Measurements from ENCODE around the gene DUSP6.

DNA sequence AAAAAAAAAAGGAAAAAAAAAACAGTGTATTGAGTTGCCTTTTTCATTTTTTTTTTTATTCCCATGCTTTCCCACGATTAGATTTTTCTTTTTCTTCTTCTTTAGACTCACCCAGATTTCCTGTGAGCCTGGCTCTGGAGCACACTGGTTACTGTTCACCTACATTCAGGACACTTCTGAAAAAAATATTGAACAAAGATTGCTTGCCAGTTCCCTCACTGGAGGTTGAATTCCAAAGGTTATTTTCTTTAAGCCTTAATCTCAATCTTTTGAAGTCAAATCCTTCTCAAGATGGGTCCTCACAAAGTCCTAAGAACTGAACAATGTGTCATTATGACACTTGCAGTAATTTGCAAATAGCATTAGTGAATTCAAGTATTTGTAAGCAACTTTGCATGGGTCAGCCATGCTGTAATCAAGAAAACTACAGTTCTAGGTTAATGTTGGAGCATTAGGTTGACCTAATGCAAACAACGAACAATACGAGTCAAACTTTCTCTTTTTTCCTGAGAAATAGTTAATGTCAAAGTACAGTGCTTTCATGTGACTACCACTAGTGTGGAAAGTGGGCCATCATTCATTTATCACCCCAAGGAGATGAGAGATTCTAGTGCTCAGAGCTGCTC lies 49.2 kb upstream of the DUSP6 start:
- TF ChIP-seq, protein P1, sequence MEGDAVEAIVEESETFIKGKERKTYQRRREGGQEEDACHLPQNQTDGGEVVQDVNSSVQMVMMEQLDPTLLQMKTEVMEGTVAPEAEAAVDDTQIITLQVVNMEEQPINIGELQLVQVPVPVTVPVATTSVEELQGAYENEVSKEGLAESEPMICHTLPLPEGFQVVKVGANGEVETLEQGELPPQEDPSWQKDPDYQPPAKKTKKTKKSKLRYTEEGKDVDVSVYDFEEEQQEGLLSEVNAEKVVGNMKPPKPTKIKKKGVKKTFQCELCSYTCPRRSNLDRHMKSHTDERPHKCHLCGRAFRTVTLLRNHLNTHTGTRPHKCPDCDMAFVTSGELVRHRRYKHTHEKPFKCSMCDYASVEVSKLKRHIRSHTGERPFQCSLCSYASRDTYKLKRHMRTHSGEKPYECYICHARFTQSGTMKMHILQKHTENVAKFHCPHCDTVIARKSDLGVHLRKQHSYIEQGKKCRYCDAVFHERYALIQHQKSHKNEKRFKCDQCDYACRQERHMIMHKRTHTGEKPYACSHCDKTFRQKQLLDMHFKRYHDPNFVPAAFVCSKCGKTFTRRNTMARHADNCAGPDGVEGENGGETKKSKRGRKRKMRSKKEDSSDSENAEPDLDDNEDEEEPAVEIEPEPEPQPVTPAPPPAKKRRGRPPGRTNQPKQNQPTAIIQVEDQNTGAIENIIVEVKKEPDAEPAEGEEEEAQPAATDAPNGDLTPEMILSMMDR (IDR thresholded peaks at IDR 0.05; ENCODE audit: low read depth, low read length): no peak
- TF ChIP-seq, protein P2, sequence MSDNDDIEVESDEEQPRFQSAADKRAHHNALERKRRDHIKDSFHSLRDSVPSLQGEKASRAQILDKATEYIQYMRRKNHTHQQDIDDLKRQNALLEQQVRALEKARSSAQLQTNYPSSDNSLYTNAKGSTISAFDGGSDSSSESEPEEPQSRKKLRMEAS (IDR thresholded peaks at IDR 0.05; ENCODE audit: low read depth, low read length): no peak

Data from NB4 (cell line).